ENCODE measurements around the gene KDM2A. TPM values are rescaled to one million over a fixed set of nuclear protein-coding genes. Genes with fewer than 3 reads are reported as not detected.

Gene KDM2A
- total RNA-seq, 1 donor from 2014 or later = 34.1 TPM

- H3K4me3 ChIP-seq (ENCODE audit: low read depth, low read length) = no peak overlapping the region
- no peak for TF ChIP-seq CTCF (conservative IDR thresholded peaks at IDR 0.05; ENCODE audit: low read depth, low read length)
- no peak for DNase-seq (ENCODE audit: low read depth)
Observed at GRCh38 chr11:67157691-67158090, 38.6 kb downstream of the KDM2A start.

GRCh38 chr11:67158221-67158620 lies 39.2 kb downstream of the KDM2A start:
- TF ChIP-seq CTCF (conservative IDR thresholded peaks at IDR 0.05; ENCODE audit: low read depth, low read length) = no peak
- no peak for DNase-seq (ENCODE audit: low read depth)
- no peak overlapping the region for H3K4me3 ChIP-seq (ENCODE audit: low read depth, low read length)

- no peak for TF ChIP-seq CTCF (conservative IDR thresholded peaks at IDR 0.05; ENCODE audit: low read depth, low read length)
- no peak overlapping the region for H3K4me3 ChIP-seq (ENCODE audit: low read depth, low read length)
- DNase-seq (ENCODE audit: low read depth) = no peak
Observed at GRCh38 chr11:67160045-67160444, 41.0 kb downstream of the KDM2A start.

GRCh38 chr11:67160872-67161783 lies 42.1 kb downstream of the KDM2A start:
- TF ChIP-seq CTCF (conservative IDR thresholded peaks at IDR 0.05; ENCODE audit: low read depth, low read length) = no peak
- no peak for DNase-seq (ENCODE audit: low read depth)
- no peak overlapping the region for H3K4me3 ChIP-seq (ENCODE audit: low read depth, low read length)

- TF ChIP-seq CTCF (conservative IDR thresholded peaks at IDR 0.05; ENCODE audit: low read depth, low read length) = no peak
- DNase-seq (ENCODE audit: low read depth) = no peak
- no peak overlapping the region for H3K4me3 ChIP-seq (ENCODE audit: low read depth, low read length)
Observed at GRCh38 chr11:67163006-67163405, 43.9 kb downstream of the KDM2A start.

GRCh38 chr11:67165623-67166022 lies 46.6 kb downstream of the KDM2A start:
- DNase-seq (ENCODE audit: low read depth) = no peak
- H3K4me3 ChIP-seq (ENCODE audit: low read depth, low read length) = no peak overlapping the region
- no peak for TF ChIP-seq CTCF (conservative IDR thresholded peaks at IDR 0.05; ENCODE audit: low read depth, low read length)

GRCh38 chr11:67167091-67167490 lies 48.0 kb downstream of the KDM2A start:
- DNase-seq (ENCODE audit: low read depth) = no peak
- no peak overlapping the region for H3K4me3 ChIP-seq (ENCODE audit: low read depth, low read length)
- no peak for TF ChIP-seq CTCF (conservative IDR thresholded peaks at IDR 0.05; ENCODE audit: low read depth, low read length)
